GM18505 (cell line): ENCODE measurements around the gene ELP1.

ENCODE experiments used
- ATAC-seq: cut with Tn5 transposase; IDR thresholded peaks from one replicate; pipeline ENCODE4 v1.9.1; 2021; ENCODE audit not compliant: unreplicated experiment
- POLR2A ChIP-seq: IDR thresholded peaks from 4 replicates; pipeline ENCODE4 v1.6.1; 2011; ENCODE audit warnings: borderline replicate concordance; ENCODE audit not compliant: insufficient read depth, insufficient read length; ENCODE audit errors: extremely low read depth

Gene ELP1

DNA sequence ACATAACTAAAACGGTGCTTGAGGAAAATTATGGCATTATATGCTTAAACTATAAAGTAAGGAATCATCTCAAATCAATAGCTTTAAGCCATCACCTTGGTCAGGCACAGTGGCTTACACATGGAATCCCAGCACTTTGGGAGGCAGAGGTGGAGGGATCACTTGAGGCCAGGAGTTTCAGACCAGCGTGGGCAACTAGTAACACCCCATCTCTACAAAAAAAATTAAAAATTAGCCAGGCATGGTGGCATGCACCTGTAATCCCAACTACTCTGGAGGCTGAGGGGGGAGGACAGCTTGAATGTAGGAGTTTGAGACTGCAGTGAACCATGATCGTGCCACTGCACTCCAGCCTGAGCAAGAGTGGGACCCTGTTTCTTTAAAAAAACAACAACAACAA is 49.2 kb downstream of the ELP1 start:
- no peak for ATAC-seq

DNA sequence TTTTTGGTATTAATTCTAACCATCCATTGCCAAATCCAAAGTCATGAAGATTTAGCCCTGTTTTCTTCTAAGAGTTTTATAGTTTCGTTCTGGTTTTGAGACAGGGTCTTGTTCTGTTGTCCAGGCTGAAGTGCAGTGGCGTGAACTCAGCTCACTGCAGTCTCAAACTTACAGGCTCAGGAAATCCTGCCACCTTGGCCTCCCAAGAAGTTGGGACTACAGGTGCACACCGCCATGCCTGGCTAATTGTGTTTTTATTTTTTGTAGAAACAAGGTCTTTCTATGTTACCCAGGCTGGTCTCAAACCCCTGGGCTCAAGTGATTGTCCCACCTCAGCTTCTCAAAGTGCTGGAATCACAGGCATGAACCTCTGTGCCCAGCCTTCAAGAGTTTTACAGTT is 50.8 kb downstream of the ELP1 start:
- TF ChIP-seq POLR2A, result no peak
- ATAC-seq, result no peak

More for the DNA sequence above, 49.2 kb downstream of the ELP1 start:
- no peak for TF ChIP-seq POLR2A

DNA sequence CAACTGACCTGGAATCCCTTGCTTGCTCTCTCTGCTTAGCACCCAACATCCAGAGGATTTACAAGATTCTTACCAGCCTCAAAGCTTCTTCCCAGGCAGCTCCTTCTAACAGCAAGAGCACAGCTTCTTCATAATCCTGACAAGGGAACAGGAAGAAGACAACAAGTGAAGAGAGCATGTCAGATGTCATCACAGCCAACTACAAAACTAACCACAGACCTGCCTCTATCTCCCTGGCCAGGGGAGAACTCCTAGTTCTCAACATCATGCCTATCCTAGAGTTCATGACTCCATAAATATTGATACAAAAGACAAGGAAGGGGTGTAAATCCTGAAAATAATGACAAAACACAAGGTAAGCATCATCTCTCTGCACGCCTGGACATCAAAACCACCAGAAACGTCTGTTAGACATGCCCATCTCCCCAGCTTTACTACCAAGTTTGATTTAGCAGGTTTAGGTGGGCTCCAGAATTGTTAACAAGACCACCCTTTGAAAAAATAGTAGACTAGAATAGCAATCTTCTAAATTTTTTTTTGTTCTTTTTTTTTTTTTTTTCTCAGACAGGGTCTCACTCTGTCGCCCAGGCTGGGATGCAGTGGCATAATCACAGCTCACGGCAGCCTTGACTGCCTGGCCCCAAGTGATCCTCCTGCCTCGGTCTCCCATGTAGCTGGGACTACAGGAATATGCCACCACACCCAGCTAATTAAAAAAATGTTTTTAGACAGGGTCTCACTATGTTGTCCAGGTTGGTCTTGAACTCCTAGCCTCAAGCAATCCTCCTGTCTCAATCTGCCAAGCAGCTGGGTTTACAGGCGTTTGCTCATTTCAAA is 51.7 kb downstream of the ELP1 start:
- no peak for ATAC-seq
- no peak for TF ChIP-seq POLR2A

DNA sequence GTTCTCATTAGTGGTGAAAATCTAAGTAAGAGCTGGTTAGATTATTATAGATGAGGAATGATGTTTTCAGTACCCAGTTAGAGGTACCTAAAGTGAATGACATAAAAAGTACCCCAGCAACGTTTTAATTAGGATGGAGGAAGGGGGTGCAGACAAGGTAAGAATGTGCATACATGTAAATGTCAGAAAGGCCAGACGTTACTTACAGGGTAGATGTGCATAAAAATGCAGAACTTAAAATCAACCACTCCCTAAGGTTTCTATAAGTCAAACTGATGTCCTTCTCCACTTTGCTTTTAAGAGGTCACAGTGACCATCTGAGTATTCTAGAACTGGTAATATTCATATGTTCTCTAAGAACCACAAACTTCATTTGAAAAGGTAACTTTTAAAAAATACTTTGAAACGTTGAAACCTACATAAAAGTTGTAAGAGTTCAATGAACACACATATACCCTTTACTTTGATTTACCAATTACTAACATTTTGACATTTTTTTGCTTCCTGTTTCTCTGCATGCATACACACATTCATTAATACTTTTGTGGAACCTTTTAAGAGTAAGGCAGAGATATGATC is 53.1 kb downstream of the ELP1 start:
- no peak for ATAC-seq
- no peak for TF ChIP-seq POLR2A

DNA sequence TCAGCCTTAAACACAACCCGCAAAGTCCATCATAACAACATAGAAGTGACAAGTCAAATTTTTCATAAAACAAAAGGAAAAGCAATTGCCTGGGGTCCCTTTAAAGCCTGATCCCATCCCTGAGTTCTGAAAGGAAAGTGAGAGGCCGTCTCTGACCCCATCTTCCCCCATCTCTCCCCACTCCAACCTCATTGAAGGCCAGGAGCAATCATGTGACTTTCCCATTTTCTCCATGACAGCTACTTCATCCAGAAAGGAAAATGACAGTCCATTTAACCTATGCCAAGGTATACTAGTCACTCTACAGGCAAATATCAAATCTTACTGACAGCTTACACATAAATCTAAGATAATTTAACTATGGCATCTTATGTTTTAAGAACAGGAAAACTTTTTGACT is 56.4 kb downstream of the ELP1 start:
- TF ChIP-seq POLR2A, result no peak
- ATAC-seq, result no peak

DNA sequence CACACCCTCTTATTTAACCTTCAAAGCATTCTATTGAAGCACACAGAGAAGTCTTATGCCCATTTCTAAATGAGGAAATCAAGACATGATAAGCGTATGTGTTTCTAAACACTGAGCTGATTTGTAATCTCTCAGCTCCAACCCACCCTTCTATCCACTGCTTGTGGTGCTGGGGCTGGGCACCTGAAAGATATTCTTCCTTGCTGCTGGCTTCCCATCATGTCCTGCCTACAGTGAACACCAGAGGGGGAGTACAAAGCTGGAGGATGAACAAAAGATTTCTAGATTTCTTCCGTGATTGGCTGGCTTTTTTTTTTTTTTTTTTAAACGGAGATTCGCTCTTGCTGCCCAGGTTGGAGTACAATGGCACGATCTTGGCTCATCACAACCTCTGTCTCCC is 57.5 kb downstream of the ELP1 start:
- no peak for TF ChIP-seq POLR2A
- ATAC-seq, result no peak

DNA sequence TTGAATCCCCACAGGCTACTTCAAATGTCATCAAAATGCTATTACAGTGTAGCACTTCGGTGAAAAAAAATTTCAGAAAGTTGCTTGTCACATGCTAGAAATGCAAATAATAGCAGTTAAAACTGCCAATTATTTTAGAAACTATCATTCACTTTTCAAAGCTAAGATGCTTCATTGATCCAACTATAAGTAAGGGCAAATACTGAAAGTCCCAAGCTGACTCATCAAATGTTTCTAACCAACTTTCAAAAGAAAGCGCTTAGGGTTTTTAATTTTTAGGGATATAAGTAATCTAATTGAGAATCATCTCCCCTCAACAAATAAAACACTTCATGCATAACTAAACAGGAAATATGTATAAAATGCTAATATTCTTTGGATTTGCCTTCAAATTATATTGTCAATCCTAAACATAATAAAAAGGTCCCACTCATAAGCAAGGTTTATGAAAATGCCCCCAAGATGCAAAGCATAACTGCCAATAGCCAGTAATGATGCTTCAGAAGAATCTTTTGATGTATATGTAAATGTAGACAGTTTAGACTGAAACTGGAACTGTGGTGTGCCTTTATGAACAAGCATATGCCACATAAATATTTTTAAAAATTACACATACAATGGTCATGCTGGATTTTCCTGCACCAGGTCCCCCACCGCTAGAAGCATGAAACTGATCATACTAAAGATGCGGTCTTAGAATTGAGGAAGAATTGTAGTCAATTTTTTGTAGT is 59.7 kb downstream of the ELP1 start:
- no peak for TF ChIP-seq POLR2A

DNA sequence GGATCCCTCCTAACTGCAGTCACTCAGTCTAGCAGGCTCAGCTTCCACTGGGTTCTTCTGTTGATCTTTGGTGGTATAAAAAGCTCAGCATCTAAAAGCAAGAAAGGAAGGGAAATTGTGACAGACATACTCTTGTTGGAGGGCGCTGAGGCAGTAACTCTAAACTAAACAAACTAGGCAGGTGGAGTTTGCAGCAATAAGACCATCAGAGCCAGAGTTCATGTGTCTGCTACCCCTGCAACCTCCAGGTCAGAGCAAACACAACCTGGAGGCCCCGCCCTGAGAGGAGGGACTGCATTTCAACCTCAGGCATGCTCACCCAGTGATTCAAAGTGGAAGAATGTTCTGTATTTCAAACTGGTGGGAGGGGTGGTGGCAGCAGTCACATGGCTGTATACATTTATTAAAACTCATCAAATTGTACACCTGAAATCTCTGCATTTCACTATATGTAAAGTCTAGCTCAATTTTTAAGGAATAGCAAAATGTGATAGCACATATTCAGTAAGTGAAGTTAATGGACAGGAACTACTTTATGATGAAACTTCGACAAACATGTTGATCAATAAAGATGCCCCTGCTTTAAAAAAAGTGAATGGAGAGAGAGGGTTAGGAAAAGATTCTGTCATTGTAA is 64.7 kb downstream of the ELP1 start:
- TF ChIP-seq POLR2A, result no peak
- no peak for ATAC-seq

More for the DNA sequence above, 59.7 kb downstream of the ELP1 start:
- no peak for ATAC-seq

DNA sequence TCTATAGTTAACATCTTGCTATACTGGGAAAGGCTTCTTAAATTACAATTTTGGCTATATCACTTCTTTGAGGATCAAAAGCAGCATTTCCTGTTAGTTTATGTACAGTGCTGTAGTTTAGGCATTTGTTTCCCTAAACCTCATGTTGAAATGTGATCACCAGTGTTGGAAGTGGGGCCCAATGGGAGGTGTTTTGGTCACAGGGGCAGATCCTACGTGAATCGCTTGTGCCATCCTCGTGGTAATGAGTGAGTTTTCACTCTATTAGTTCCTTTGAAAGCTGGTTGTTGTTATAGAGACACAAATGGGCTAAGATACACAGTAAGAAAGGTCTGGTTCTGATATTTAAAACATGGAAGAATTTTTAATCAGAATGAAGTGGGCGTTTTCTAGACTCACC is 66.1 kb downstream of the ELP1 start:
- ATAC-seq, result no peak
- no peak for TF ChIP-seq POLR2A

DNA sequence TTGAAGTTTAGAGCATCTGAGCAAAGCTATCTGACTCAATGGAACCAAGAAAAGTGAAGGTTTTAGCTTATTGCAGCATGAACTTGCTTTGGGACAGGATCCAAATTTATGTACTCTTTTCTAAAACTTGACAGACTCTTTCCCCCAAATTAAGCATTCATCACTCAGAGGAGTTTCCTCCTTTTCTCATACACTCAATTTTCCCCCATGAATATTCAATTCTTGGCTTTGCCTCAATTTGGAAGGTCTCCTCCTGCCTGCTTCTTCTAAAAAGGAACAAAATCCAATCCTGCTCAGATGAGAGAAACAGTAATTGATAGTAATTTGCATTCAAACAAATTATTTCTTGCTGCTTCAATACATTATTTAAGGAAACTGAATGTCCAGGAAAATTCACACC is 66.8 kb downstream of the ELP1 start:
- no peak for TF ChIP-seq POLR2A
- ATAC-seq, result no peak

DNA sequence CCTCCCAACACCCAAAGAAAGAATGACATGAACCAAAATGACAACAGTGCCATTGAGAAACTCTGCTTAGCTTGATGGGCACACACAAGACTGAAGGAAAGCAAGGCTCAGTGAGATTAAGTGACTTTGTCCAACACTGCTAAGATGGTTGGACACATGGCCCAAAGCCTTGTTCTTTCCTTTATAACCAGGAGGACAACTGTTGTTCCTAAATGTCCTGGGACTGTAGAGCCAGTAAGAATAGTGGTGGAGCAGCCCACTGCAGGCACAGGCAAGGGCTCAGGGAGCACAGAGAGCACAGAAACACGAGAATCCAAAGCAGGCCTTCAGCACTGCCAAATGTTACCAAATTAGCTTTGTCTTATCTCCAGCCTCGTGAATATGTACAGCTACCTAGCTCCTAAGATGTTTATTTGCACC is 67.9 kb downstream of the ELP1 start:
- ATAC-seq, result no peak
- TF ChIP-seq POLR2A, result no peak

DNA sequence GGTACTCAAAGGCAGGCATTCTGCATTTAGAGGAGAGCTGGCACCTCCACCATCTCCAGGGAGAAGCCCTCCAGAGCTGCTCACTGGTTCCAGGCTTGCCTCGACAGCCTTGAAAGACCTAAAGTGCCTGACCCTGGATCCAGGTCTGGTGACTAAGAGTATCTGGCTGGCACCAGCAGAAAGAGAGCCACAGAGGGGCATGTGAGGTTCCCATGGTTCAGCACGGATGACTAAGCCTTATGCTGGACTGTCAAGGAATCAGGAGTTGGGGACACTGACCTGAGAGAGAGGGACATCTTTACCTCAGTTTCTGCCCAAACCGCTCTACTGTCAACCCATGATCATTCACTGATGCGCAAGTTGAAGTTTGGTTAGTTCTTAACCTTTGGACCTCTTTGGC is 68.9 kb downstream of the ELP1 start:
- TF ChIP-seq POLR2A, result no peak
- ATAC-seq, result no peak

DNA sequence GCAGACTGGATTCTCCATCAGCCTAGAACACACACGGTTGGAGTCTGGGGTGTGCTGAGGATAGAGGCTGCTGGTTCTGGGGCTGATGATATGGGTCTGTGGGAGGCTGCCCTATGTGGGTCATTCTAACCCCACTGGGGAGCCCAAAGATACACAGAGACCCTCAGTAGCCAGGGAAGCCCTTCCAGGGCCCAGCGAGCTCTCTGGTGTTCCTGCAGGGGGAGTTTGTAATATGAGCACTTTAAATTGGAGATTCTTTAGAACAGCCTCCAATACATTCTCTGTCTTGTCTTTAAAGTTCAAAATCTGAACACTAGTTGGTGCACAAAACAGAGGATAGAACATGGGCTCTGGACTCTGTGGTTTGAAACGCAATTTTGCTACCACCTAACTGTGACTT is 69.5 kb downstream of the ELP1 start:
- no peak for TF ChIP-seq POLR2A
- ATAC-seq, result no peak

DNA sequence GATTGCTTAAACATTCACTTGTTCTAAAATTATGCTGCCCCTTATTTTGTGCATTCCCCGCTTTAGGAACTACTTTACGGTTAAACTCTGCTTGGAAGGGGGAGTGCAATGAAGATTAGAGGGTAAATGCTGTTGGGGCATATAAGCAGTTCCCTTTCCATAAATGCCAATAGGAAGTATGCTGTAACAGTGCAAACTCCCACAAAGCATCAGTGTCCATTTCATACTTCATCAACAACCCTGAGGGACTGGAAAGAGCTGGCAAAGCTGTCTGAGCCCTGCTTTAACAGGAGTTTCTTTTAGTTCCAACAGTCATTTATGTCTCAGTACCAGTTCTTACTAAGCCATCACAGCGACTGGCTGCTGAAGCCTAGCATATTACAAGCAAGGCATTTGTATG is 70.0 kb downstream of the ELP1 start:
- ATAC-seq, result no peak
- no peak for TF ChIP-seq POLR2A

DNA sequence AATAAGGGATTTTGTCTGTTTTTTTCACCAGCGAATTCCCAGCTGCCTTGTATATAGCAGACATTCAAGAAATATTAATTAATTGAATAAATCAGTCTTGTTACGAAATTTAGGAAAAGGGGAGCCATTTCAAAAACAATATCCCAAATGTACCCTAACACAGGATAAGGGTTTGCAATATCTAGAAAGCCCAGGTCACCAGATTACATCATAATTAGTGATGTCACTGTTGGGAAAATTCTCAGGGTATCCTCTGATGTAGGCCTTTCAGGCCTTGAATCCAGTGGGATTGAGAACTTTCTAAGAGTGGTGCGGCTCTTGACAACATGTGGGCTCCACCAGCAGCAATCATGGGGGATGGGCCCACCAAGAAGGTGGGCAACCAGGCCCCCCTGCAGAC is 71.9 kb downstream of the ELP1 start, which contains the start of gene ACTL7A:
Gene ACTL7A, plus strand, starts transcription at position 270 of the 400 bp plus-strand sequence. Its CDS starts 57 bp downstream, at position 327.
- ATAC-seq, result no peak

More for the DNA sequence above, 71.9 kb downstream of the ELP1 start, which contains the start of gene ACTL7A:
- TF ChIP-seq POLR2A, result no peak
